GM19240 (cell line): ENCODE data around the gene ACTMAP.

Experiments
- DNase-seq: peaks from one replicate; pipeline ENCODE4 v3.0.0; 2011; ENCODE audit warnings: low spot score; ENCODE audit not compliant: insufficient read length

The ACTMAP gene

GRCh38 chr19:40701758-40702157, 48.5 kb downstream of the ACTMAP start:
- no peak for DNase-seq

- no peak for DNase-seq
Observed at GRCh38 chr19:40700083-40700482, 50.2 kb downstream of the ACTMAP start.

- no peak for DNase-seq
Observed at GRCh38 chr19:40697007-40697406, 53.3 kb downstream of the ACTMAP start.

- DNase-seq: no peak
Observed at GRCh38 chr19:40695881-40696280, 54.4 kb downstream of the ACTMAP start.

- no peak for DNase-seq
Observed at GRCh38 chr19:40693896-40694295, 56.4 kb downstream of the ACTMAP start.

GRCh38 chr19:40693150-40693788, 57.0 kb downstream of the ACTMAP start:
- DNase-seq: no peak

GRCh38 chr19:40692212-40692551, 58.1 kb downstream of the ACTMAP start:
- DNase-seq: no peak

- no peak for DNase-seq
Observed at GRCh38 chr19:40691421-40692211, 58.7 kb downstream of the ACTMAP start.
